OCI-LY7 (cell line): ENCODE data around the gene CD36. TPM values are rescaled to one million over a fixed set of nuclear protein-coding genes. Genes with fewer than 3 reads are reported as not detected.

ENCODE experiments used
- BruUV-seq: library from RNA; stranded (reverse); fragments of 400-500 nt; replicated peaks from 2 replicates; lab custom pipeline; 2021; lab: Mats Ljungman, UMichigan
- CTCF ChIA-PET: fragments of 300-600 bp; sonication (Branson Sonifier 250); formaldehyde crosslinking; loops from one replicate; lab custom pipeline; 2022; ENCODE audit warnings: antibody characterized with exemption; ENCODE audit not compliant: unreplicated experiment; lab: Charles Lee
- POLR2A ChIA-PET: fragments of 300-600 bp; sonication (Branson Sonifier 250); formaldehyde crosslinking; loops from one replicate; lab custom pipeline; 2022; ENCODE audit warnings: antibody characterized with exemption; lab: Charles Lee
- DNase-seq: peaks from one replicate; pipeline ENCODE4 v3.0.0-alpha.2; 2015; ENCODE audit warnings: low spot score
- H2AFZ ChIP-seq: fragments of 200-600 bp; sonication (generic), shearing (Covaris generic); 2 replicates; pipeline ENCODE4 v1.6.1; 2014; ENCODE audit warnings: mild to moderate bottlenecking, antibody characterized with exemption, low read length, moderate library complexity
- H3K27ac ChIP-seq: fragments of 200-600 bp; sonication (generic); 2 replicates; pipeline ENCODE4 v1.5.1; 2014; ENCODE audit warnings: mixed run types, low read depth, mild to moderate bottlenecking, moderate library complexity, low read length, inconsistent platforms; ENCODE audit not compliant: poor library complexity, severe bottlenecking
- H3K36me3 ChIP-seq: fragments of 200-600 bp; sonication (generic); 2 replicates; pipeline ENCODE4 v1.6.1; 2014; ENCODE audit warnings: mild to moderate bottlenecking, antibody characterized with exemption, low read length, moderate library complexity, mixed read lengths; ENCODE audit not compliant: insufficient read depth
- H3K4me1 ChIP-seq: fragments of 200-600 bp; sonication (generic); 2 replicates; pipeline ENCODE4 v1.5.1; 2014; ENCODE audit warnings: mild to moderate bottlenecking, low read length; ENCODE audit not compliant: insufficient read depth, poor library complexity, severe bottlenecking
- H3K4me2 ChIP-seq: fragments of 200-600 bp; sonication (generic); 2 replicates; pipeline ENCODE4 v1.6.1; 2014; ENCODE audit warnings: mild to moderate bottlenecking, low read length
- H3K4me3 ChIP-seq: fragments of 200-600 bp; sonication (generic); 2 replicates; pipeline ENCODE4 v1.5.1; 2014; ENCODE audit warnings: mild to moderate bottlenecking, low read depth, low read length; ENCODE audit not compliant: poor library complexity, severe bottlenecking
- H3K79me2 ChIP-seq: fragments of 200-600 bp; sonication (generic); 2 replicates; pipeline ENCODE4 v1.6.1; 2016; ENCODE audit warnings: low read depth, mild to moderate bottlenecking, low read length, moderate library complexity, mixed read lengths; ENCODE audit not compliant: insufficient read depth
- H3K9me2 ChIP-seq: fragments of 200-600 bp; sonication (generic); 2 replicates; pipeline ENCODE4 v1.6.1; 2016; ENCODE audit warnings: mild to moderate bottlenecking, low read length, mixed read lengths; ENCODE audit not compliant: insufficient read depth
- H3K9me3 ChIP-seq: fragments of 200-600 bp; sonication (generic); 2 replicates; pipeline ENCODE4 v1.6.1; 2014; ENCODE audit warnings: mild to moderate bottlenecking, mixed run types, low read length, mixed read lengths
- H4K20me1 ChIP-seq: fragments of 200-600 bp; sonication (generic); 2 replicates; pipeline ENCODE4 v1.6.1; 2014; ENCODE audit warnings: mild to moderate bottlenecking, antibody characterized with exemption, low read length, moderate library complexity, mixed read lengths; ENCODE audit not compliant: insufficient read depth
- CTCF ChIP-seq: fragments of 200-600 bp; sonication (generic); conservative IDR thresholded peaks from 2 replicates; pipeline ENCODE4 v1.5.1; 2014; ENCODE audit warnings: mild to moderate bottlenecking, antibody characterized with exemption, low read length, moderate library complexity, mixed read lengths
- EZH2phosphoT487 ChIP-seq: fragments of 200-600 bp; sonication (generic); IDR thresholded peaks from 2 replicates; pipeline ENCODE4 v1.6.1; 2018; ENCODE audit warnings: low read depth, borderline replicate concordance, mild to moderate bottlenecking, mixed run types, antibody characterized with exemption, low read length, moderate library complexity, mixed read lengths
- intact Hi-C: fragments of 100-400 bp; cut with micrococcal nuclease; formaldehyde crosslinking; loops from one replicate; pipeline ENCODE4 v1.10.0; 2022; ENCODE audit not compliant: unreplicated experiment
- total RNA-seq, 2 experiments: library from RNA; depleted of rRNA in 1 of 2; stranded (reverse); fragments of >200 nt in 1 of 2; shearing (Covaris generic) in 1 of 2; gene quantifications; 2 replicates each; pipeline ENCODE4 v1.2.3, GENCODE V29; 2014 to 2022

Gene CD36
- total RNA-seq, 2 experiments from 2014 or later = not detected

- POLR2A ChIA-PET = no interaction called here
- Histone ChIP-seq H2AFZ (no peak overlapping the region), H3K9me2 (no peaks in the 10 kb centered on the region)
Measured at GRCh38 chr7:80648031-80648600, 9.7 kb downstream of the CD36 start.

GRCh38 chr7:80649011-80649410, 10.6 kb downstream of the CD36 start:
- no peaks in the 10 kb centered on the region for H3K79me2 ChIP-seq
- intact Hi-C loops = no loop called here

More at GRCh38 chr7:80648031-80648600, 9.7 kb downstream of the CD36 start:
- no TSS peak for BruUV-seq
- H3K9me3 ChIP-seq = no peaks in the 10 kb centered on the region
- no peak overlapping the region for H3K4me2 ChIP-seq
- no peak overlapping the region for H3K27ac ChIP-seq
- intact Hi-C loops = no loop called here
- H4K20me1 ChIP-seq = no peaks in the 10 kb centered on the region
- TF ChIP-seq CTCF = no peak
- no peak for TF ChIP-seq EZH2phosphoT487
- H3K4me1 ChIP-seq = no peaks in the 10 kb centered on the region
- H3K4me3 ChIP-seq = no peak overlapping the region
- H3K79me2 ChIP-seq = no peaks in the 10 kb centered on the region
- CTCF ChIA-PET = no interaction called here
- no peaks in the 10 kb centered on the region for H3K36me3 ChIP-seq
- no peak for DNase-seq

More at GRCh38 chr7:80649011-80649410, 10.6 kb downstream of the CD36 start:
- Histone ChIP-seq H4K20me1 (no peaks in the 10 kb centered on the region), H3K36me3 (no peaks in the 10 kb centered on the region), H3K4me3 (no peak overlapping the region), H3K9me2 (no peaks in the 10 kb centered on the region), H3K9me3 (no peaks in the 10 kb centered on the region), H3K27ac (no peak overlapping the region), H3K4me2 (no peak overlapping the region), H3K4me1 (no peaks in the 10 kb centered on the region), H2AFZ (no peak overlapping the region)
- no peak for TF ChIP-seq EZH2phosphoT487
- TF ChIP-seq CTCF = no peak
- POLR2A ChIA-PET = no interaction called here
- CTCF ChIA-PET = no interaction called here
- BruUV-seq = no TSS peak
- DNase-seq = no peak
